AG08396 (cell line): ENCODE measurements around the gene PLA2G2A.

Experiments
- DNase-seq: peaks from one replicate; pipeline ENCODE4 v3.0.0; 2012; ENCODE audit warnings: low spot score, mixed read lengths

PLA2G2A gene

GRCh38 chr1:19926296-19927129 is 52.9 kb downstream of the PLA2G2A start:
- no peak for DNase-seq
